HG03442 (cell line): ENCODE data around the gene IL1RAPL2.
"Not testable (repeated sequence)": the region's sequence is repeated elsewhere in the genome, so short reads cannot be mapped to it uniquely, and the experiment has no call there.

Experiments
- ATAC-seq: cut with Tn5 transposase; IDR thresholded peaks from one replicate; pipeline ENCODE4 v1.9.1; 2021; ENCODE audit warnings: mild to moderate bottlenecking, moderate library complexity; ENCODE audit not compliant: unreplicated experiment

The IL1RAPL2 gene

GRCh38 chrX:104669063-104669462 is 103.1 kb downstream of the IL1RAPL2 start:
- no peak for ATAC-seq

GRCh38 chrX:104670051-104670450 is 104.1 kb downstream of the IL1RAPL2 start:
- no peak for ATAC-seq

GRCh38 chrX:104677517-104677916 is 111.5 kb downstream of the IL1RAPL2 start:
- ATAC-seq = not testable (repeated sequence)

GRCh38 chrX:104679175-104679574 is 113.2 kb downstream of the IL1RAPL2 start:
- ATAC-seq = no peak

GRCh38 chrX:104681214-104681613 is 115.2 kb downstream of the IL1RAPL2 start:
- no peak for ATAC-seq

GRCh38 chrX:104684077-104684476 is 118.1 kb downstream of the IL1RAPL2 start:
- no peak for ATAC-seq

- peak; percentile 78 for ATAC-seq
Observed at GRCh38 chrX:104695593-104695992, 129.6 kb downstream of the IL1RAPL2 start.

- ATAC-seq = no peak
Observed at GRCh38 chrX:104696667-104697066, 130.7 kb downstream of the IL1RAPL2 start.

GRCh38 chrX:104697294-104697693 is 131.3 kb downstream of the IL1RAPL2 start:
- ATAC-seq = no peak

- no peak for ATAC-seq
Observed at GRCh38 chrX:104707042-104707441, 141.0 kb downstream of the IL1RAPL2 start.

- ATAC-seq = no peak
Observed at GRCh38 chrX:104707572-104707971, 141.6 kb downstream of the IL1RAPL2 start.

GRCh38 chrX:104712515-104712914 is 146.5 kb downstream of the IL1RAPL2 start:
- ATAC-seq = no peak

GRCh38 chrX:104721854-104722253 is 155.9 kb downstream of the IL1RAPL2 start:
- ATAC-seq = no peak

GRCh38 chrX:104728456-104728855 is 162.5 kb downstream of the IL1RAPL2 start:
- ATAC-seq = no peak

- no peak for ATAC-seq
Observed at GRCh38 chrX:104742355-104742754, 176.4 kb downstream of the IL1RAPL2 start.

- ATAC-seq = no peak
Observed at GRCh38 chrX:104745152-104745551, 179.2 kb downstream of the IL1RAPL2 start.

GRCh38 chrX:104749951-104750610 is 184.1 kb downstream of the IL1RAPL2 start:
- no peak for ATAC-seq

GRCh38 chrX:104762641-104763040 is 196.6 kb downstream of the IL1RAPL2 start:
- no peak for ATAC-seq

GRCh38 chrX:104789784-104790183 is 223.8 kb downstream of the IL1RAPL2 start:
- ATAC-seq = no peak

GRCh38 chrX:104795804-104796203 is 229.8 kb downstream of the IL1RAPL2 start:
- no peak for ATAC-seq

GRCh38 chrX:104803219-104803618 is 237.2 kb downstream of the IL1RAPL2 start:
- no peak for ATAC-seq

- ATAC-seq = no peak
Observed at GRCh38 chrX:104806346-104806745, 240.3 kb downstream of the IL1RAPL2 start.

- no peak for ATAC-seq
Observed at GRCh38 chrX:104833401-104833800, 267.4 kb downstream of the IL1RAPL2 start.
